ENCODE results near the gene TMEM131L.

DNA sequence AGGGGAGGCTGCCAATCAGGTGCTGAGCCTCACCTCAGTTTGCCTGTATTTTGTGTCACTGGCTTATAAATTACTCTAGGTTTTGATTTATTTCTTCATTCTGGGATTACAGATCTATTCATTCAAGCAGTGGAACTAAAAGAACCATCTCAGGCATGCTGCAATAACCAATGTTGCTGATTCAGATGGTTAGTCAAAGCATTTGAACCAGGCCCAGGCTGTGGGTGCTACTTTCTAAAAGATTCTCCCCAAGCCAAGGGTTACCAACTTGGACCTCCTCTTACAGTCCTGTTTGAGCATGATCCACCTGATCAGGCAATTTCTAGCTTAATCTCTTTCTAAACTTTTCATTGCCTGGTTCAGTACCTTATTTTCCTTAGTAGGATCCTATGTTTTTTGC, 67.2 kb downstream of the TMEM131L start:
- TF ChIP-seq, protein P1, sequence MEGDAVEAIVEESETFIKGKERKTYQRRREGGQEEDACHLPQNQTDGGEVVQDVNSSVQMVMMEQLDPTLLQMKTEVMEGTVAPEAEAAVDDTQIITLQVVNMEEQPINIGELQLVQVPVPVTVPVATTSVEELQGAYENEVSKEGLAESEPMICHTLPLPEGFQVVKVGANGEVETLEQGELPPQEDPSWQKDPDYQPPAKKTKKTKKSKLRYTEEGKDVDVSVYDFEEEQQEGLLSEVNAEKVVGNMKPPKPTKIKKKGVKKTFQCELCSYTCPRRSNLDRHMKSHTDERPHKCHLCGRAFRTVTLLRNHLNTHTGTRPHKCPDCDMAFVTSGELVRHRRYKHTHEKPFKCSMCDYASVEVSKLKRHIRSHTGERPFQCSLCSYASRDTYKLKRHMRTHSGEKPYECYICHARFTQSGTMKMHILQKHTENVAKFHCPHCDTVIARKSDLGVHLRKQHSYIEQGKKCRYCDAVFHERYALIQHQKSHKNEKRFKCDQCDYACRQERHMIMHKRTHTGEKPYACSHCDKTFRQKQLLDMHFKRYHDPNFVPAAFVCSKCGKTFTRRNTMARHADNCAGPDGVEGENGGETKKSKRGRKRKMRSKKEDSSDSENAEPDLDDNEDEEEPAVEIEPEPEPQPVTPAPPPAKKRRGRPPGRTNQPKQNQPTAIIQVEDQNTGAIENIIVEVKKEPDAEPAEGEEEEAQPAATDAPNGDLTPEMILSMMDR (IDR thresholded peaks at IDR 0.05; ENCODE audit: low read depth, low read length), result no peak
- TF ChIP-seq EZH2phosphoT487 (IDR thresholded peaks at IDR 0.05; ENCODE audit: low read depth), result no peak
